SH-SY5Y (cell line): ENCODE results near the gene CSF3.

Source experiments
- GATA2 ChIP-seq: IDR thresholded peaks from 2 replicates; pipeline ENCODE4 v1.6.1; 2011; ENCODE audit warnings: mild to moderate bottlenecking, low read depth, low read length
- GATA3 ChIP-seq: IDR thresholded peaks from 2 replicates; pipeline ENCODE4 v1.6.1; 2011; ENCODE audit warnings: low read depth, mild to moderate bottlenecking, low read length, moderate library complexity

CSF3 gene

DNA sequence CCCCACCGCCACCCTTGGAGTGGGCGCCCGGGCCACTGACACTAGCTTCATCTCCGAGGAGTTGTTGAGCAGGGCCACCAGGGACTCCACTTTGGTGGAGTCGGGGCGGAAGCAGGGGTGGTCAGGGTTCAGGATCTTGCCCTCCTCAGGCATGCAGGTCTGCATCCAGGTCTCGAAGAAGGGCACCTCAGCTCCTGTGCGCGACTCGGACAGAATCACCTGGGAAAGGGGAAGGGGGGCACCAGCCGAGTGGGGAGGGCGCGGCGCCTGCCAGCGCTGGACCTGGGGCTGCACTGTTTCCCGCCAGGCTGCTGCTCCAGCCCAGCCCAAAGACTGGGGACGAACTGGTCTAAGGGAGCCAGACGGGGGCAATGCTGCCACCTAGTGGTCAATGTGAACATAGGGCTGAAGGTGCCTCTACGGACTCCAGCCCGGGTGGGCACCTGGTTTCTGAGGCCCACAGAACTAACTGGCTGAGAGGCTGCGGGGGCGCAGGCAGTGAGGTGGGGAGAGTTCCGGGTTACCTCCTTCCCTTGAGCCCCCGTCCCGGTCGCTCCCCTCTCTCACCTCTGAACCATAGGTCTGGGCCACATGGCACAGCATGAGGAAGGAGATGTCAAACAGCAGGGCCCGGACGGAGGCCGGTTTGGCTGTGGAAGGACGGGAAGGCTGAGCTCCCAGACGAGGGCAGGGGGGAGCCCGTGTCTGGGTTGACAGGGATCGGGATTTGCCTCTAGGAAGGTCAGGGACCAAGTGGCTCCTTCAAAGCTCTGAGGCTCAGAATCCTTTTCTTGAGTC, 11.8 kb downstream of the CSF3 start:
- TF ChIP-seq GATA2 (no peak), GATA3 (no peak)

DNA sequence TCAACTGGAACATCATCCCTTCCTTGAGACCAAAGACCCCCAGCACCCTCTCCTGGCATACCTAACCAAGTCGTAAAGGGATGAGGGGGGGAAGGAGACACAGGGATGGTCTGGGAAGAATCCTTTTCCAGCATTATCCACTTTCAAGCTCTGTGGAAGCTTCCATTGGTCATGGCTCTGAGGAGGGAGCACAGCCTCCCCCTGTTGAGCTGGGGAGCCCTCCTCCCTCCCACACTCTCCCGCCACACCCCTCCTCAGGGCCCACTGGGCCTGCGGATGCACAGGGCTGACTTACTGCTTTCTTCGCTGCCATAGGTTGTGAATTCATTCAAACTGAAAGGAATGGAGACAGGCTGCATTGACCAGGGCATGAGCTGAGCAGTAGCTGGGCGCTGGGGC, 12.4 kb downstream of the CSF3 start:
- no peak for TF ChIP-seq GATA3
- TF ChIP-seq GATA2 = no peak

DNA sequence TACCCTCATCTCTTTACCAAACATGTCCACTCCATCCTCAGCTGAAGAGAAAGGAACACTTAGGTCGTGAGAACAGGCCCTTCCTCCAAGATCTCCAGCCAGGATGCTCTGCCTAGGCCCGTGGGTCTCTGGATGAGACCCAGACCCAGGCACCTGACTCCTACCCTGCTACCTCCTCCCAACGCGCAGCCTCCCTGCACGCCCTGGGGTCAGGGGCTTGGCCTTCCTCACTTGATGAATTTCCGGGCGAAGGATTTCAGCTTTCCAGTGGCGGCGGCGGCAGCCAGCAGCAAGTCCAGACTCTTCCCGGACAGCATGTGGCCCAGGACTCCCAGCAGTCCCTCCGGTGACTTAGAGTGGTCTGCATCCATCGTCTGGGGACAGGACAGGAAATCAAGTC, 13.4 kb downstream of the CSF3 start:
- TF ChIP-seq GATA3 = no peak
- no peak for TF ChIP-seq GATA2

DNA sequence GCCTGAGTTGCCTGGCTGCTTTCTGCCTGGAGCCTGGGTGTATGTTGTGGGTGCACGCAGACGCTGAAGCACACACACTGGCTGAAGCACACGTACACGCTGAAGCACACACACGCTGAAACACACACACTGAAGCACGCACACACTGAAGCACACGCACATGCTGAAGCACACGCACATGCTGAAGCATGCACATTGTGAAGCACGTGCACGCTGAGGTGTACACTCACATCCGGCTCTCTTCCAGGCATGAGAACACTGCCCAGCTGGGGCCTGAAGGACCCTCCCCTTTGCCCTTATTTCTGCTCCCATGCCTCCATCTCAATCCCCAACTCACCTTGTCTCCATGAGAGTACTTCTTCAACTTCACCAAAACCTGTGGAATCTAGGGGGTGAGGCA, 16.5 kb downstream of the CSF3 start:
- no peak for TF ChIP-seq GATA3
- TF ChIP-seq GATA2 = no peak

DNA sequence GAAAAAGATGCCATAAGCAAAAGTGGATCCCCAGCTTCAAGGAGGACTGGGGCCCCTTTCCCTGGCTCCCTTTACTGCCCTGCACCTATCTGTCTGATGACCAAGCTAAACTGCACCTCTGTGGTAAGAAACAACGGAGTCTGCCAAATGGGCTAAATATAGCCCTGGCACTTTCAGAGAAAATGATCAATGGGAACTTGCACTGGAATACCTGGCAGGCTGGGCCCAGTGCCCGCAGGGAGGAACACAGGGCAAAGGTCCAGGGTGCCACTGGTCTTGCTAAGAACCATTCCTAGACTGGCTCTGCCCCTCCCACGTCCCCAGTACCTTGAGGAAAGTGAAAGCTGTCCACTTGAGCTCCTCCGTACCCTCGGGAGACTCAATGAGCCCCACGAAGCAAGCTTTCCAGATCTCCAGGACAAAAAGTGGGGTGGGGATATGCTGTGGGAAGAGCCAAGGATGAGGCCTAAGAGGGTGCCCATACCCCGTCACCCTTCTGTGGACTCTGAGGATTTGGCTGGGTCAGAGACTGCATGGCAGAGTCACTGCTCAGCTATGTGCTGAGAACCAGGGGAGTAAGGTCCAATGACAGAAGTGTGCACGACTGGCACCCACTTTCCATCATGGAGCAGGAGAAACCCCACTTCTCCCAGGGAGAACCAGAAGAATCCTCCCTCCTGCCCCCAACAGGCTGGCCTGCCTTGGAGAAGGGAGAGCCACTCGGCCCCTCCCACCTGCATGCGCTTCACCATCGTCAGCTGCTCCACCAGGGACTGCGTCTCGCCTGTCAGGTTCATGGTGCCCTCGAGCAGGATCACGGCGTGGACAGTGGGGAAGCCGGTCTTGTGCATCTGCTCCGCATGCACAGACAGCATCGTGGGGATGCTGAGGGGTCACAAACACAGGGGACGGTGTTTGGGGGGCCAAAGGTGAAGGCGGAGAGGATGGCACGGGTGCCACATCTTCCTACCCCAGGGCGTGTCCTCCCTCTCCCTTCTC, 17.4 kb downstream of the CSF3 start:
- TF ChIP-seq GATA2 = no peak
- TF ChIP-seq GATA3 = no peak

DNA sequence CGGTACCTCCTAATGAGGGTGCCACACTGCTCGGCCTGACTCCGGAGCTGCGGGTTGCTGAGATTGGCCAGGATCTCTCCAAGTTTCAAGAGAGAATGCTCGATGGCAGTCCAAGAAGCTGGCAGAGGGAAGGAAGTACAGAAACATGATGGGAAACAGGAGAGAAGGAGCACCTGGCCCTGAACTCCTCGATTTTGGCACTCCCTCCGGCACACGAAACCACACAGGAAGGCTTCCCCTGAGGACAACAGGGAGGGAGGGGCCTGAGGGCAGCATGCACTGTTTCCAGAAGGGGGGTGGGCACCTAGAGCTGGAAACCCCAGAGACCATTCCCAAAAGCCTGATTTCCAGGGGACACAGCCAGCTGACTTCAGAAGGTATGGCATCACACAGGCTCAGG, 18.1 kb downstream of the CSF3 start:
- TF ChIP-seq GATA2 (no peak), GATA3 (no peak)

DNA sequence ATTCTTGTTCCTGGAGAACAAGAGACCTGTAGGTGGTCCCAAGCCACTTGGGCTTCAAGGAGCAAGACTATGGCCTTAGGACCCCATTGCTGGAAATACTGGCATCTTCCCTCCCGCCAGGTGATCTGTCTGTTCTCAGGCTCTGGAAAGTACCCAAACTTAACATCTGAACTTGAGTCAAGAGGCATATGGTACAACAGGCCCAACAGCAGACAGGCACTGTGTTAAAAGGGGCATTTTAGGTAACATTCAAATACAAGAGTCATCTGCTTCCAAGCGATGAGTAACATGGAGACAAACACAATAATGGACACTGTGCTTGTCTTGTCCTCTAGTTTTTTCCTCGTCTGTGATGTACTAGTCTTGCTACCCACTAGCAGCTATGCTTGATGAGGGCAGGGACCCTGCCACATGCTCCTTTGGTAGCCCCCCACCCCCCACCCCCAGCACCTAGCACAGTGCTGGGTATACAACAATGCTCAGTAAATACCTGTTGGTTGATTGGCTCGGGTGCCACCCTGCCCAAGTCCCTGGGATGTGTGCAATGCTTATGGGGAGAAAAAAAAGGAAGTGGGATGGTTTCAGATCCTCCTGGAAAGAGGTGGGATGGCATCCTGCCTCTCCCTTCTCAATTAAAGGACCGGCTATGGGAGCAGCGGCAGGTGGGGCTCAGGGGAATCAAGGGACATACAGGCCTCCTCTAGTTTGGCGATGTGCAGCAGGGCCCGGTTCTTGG, 19.4 kb downstream of the CSF3 start:
- no peak for TF ChIP-seq GATA2

DNA sequence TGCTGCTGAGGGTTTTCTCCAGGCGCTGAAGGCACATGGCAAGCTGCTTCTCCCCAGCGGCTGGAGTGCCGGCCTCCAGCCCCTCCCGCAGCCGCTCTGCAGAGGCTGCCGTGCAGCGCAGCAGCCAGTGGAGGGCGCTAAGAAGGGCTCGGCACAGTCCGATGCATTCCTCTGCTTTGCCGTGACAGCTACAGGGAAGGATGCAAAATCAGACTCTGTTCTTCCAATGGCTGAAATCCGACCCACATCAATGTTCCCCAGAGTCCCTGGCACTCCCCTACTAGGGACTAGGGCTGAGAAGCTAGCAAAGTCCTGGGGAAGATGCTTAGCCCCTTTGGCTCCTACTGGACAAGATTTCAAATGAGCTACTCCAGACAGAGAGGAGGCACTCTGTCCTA, 19.9 kb downstream of the CSF3 start:
- no peak for TF ChIP-seq GATA3
- TF ChIP-seq GATA2 = no peak

DNA sequence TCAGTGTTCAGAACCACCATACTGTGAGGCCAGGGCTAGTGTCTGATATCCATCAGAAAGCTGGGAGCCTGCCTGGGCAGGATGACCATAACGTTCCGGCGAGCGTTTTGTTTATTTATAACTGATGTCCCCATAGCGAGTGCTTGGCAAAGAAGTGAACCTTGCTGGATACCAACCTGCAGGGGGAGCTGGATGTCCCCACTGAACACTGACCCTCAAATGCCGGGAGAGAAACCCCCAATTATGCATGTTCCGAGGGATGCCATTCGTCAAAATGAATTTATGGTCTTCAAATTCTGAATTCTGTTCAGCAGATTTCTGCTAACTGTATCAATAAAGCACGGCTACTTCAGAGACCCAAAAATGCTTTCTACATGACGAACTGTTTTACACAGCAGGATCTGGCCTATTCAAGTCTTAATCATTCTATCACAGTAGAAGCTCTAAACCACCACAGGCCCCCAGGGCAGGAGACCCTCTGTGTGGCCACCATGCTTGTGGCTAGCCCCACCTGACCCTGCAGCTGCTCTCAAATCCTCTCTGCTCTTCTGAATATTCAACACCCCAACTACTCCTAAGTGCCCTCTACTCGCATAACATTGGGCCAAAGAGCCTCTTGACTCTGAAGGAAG, 23.8 kb downstream of the CSF3 start:
- TF ChIP-seq GATA3 (no peak), GATA2 (peak; percentile 64; the same call in 1 of the 2 replicates)

DNA sequence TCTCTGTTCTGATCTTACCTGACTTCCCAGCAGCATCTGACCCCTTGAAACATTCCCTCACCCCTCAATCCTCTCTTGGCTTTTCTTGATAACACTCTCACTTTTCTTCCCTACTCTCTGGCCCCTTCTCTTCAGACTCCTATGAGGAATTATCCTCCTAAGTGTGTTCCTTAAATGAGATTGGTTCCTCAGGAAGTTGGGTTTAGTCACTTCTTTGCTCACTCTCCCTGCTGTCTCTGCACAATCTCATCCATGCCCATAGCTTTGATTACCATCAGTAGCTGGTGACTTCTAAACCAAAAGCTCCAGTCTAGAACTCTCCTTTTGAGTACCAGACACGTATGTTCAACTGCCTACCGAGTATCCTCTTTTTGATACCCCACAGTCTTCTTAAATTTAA, 26.0 kb downstream of the CSF3 start:
- TF ChIP-seq GATA2 = no peak
- TF ChIP-seq GATA3 = no peak

DNA sequence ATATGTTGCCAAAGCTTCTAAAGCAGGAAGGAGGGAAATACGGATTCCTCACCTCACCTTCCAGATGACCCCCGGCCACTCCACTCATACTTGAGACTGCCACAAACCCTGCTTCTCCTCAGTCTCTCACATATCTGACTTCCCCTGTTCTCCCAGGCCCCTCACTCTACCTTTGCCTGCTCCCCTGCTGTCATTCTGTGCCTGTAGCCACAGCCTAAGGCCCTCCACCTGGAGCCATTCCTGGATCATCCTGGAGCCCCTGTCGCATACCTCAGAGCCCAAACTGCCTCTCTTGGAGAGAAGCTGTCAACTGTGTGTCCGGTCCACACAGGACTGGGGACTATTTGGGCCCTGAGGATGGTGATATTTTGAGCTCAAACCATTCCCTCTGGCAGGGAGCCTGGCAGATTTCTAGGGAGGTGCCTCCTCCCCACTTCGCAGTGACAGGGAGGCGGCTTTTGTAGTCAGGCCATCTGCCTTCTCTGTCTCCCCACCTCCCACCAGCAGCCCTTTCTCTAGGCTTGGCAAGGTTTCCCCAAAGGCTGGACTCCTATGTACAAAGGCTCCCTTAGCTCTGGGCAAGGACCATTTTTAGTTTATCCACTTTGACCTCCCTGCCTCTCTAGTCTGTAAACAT, 41.3 kb downstream of the CSF3 start:
- TF ChIP-seq GATA3 (no peak), GATA2 (no peak)

DNA sequence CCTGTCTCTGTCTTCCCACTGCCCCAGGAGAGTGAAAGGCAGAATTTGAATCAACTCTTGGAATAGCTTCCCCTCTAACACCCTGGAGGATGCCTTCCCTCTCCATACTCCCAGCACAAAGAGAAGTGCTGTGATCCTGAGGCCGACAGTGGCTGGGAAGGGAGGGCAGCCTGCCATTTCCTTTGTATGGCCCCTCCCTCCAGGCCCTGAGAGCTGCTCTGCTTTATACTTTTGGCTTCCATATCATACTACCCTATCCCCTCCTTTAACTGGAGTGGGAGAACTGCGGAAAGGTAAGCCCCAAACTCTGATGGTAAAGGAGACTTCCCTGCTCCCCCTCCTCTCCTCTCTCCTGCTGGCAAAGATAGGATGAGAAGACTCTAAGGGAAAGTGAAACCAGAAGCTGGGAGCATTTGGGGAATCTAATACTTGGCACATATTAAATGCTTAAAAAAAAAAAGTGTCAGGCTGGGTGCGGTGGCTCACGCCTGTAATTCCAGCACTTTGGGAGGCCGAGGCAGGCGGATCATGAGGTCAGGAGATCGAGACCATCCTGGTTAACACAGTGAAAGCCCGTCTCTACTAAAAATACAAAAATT, 43.0 kb downstream of the CSF3 start:
- no peak for TF ChIP-seq GATA2
- TF ChIP-seq GATA3 = no peak

DNA sequence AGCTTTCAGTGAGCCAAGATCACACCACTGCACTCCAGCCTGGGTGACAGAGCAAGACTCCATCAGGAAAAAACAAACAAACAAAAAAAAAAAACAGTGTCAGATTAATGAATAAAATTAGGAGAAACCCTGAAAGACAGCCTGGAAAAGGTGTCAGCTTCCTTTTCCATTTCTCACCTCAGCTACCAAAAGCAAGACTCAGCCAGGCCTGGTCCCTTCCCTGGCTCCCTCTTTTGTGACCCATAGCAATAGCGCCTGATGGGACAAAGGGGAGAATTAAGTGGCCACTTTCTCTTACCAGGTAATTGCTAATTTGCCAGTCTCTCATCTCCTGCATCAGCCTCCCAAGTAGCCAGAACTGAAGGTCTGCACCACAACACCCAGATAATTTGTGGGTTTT, 43.6 kb downstream of the CSF3 start:
- TF ChIP-seq GATA2 = no peak
- TF ChIP-seq GATA3 = no peak
